ENCODE results near the gene BRAT1.

BRAT1 gene

DNA sequence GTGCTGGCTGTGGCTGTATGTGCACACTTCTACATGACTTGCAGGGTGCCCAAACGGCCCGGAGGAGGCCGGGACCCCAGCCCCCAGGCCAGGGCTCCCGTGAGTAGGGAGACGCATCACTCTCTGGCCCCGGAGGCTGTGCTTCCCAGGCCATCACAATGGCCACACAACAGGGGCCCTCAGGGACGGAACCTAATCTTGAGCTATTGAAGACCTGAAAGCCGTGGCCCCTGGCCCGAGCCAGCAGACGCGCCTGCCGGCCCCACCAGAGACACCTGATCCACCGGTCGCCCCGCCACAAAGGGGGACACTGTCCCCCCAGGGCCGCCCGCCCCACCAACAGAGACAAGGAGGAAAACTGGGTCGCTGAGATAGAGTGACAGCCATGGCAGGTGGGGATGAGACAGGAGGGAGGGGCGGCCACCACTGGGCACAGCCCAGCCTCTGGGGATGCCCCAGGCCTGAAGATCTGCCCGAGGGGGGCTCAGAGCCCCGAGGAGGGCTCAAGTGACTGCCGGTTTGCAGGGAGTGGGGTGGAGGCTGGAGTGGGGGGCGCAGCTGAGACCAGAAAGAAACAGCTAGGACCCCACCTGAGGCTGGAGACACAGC, 45.9 kb downstream of the BRAT1 start:
- no peak for DNase-seq

DNA sequence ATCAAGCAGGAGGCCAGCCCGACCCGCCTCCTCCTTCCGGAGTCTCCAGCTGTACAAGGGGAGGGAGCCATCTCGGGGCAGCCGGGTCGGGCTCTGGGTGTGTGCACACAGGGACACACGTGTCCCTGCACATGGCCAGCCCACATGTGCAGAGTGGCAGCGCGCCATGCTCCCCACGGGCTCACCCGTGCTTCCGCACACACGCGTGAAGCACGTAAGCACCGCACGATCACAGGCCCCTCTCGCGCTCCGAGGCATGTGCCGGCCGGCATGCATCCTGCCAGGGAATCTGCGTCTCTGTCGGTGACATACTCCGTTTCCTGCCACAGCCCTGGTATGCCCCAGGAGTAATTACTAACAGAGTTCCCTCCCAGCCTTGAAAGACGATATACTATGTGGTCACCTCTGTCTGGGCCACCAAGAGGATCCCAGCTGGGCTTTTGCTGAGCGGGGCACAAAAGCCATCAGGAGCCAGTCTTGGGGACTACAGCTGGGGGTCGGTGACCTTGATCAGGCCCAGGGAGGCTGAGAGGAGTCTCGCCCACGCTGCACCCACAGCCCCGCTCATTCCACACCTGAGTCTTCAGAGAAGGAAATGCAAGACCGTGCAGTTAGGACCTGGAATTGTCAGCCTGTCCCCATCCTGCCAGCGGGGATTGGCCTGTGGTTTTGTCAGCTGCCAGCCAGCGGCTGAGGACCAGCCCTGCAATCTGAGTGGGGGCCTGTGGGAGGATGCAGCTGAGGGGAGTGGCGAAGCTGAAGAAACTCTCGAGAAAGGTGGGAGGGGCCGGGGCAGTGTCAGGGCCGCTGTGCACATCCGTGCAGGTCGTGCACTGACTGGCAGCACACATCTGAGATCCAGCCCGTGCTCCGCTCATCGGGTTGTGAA, 46.8 kb downstream of the BRAT1 start:
- peak; percentile 85 for DNase-seq

DNA sequence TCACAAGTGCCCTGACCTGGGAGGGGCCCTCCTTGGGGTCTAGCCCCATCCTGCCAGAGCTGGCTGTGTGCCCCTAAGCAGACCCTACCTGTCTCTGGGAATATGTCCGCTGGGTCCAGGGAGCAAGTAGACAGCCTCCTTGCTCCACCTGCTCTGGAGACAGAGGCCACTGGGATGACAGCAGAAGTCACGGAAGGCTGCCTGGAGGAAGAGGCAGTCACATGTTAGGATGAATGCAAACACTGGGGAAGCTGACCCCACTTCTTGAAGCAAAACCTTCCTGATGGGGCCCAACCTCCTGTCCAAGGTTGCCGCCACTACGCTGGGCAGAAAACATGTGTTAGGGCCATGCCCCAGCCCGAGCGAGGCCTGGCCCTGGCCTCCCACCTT, 47.4 kb downstream of the BRAT1 start:
- no peak for DNase-seq

DNA sequence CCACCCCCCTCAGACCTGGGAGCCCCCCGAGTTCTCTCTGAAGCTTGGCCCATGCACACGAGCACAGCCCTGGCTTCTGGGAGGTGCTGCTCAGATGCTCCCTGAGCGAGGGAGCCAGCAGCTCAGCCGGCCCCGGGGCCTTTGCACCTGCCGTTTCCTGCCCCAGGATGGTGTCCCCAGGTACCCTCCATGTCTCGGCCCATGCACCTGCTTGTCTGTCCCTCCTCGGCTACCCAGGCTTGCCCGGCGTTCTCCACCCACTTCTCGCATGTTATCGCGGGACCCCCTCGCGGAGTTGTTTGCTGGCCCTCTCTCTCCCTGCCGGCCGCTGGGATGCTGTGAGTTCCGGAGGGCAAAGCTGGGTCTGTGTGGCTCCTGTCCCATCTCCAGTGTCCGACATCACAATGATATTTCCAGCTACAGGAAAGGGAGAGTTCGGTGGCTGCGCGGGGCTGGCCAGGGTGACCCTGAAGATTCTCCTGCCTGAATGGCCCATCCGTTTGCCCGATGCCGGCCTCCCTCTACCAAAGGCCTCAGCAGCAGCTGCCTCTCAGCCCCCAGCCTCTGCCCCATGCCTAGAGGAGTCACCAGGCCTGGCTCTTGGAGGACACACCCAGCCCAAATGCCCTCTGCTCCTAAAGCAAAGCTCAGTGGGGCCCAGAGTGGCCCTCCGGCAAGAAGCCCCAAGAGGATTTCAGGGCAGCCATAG, 48.0 kb downstream of the BRAT1 start:
- DNase-seq, result no peak

DNA sequence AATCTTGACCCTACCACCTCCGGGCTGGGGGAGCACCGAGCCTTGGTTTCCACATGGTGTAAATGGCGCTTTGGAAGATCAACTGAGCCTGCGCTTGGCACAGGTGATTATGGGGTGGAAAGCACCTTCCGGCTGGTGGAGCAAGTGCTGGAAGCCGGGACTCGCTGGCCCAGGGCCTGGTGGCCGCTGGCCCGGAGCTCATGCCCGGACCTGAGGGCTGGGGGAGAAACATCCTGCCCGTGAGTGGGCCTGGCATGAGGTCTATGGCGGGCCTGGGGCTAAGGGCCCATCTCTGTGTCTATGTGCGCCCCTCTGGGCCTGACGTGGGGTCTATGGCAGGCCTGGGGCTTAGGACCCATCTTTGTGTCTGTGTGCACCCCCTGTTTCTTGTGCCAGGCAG, 49.9 kb downstream of the BRAT1 start:
- DNase-seq, result no peak

DNA sequence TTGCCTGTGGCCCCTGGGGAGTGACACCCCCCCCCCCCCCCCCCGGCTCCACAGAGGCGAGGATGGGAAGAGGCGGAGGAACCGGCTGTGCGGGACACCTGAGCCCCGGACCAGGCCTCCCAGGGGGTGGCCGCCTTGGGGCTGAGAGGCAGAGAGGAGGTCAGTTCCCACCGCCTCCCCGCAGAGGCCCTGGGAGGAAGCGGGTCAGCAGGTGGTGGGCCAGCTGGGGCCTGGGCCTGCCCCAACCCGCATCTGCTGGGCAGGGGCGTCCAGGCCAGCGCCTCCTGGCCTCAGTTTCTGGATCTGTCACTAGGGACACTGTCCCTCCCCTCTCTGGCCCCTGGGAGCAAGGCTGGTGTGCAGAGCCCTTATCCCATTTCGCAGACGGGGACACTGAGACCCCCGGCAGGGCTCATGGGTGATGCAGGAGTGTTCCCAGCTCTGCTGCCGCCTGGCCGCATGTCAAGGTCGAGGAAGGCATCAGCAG, 50.4 kb downstream of the BRAT1 start:
- no peak for DNase-seq

DNA sequence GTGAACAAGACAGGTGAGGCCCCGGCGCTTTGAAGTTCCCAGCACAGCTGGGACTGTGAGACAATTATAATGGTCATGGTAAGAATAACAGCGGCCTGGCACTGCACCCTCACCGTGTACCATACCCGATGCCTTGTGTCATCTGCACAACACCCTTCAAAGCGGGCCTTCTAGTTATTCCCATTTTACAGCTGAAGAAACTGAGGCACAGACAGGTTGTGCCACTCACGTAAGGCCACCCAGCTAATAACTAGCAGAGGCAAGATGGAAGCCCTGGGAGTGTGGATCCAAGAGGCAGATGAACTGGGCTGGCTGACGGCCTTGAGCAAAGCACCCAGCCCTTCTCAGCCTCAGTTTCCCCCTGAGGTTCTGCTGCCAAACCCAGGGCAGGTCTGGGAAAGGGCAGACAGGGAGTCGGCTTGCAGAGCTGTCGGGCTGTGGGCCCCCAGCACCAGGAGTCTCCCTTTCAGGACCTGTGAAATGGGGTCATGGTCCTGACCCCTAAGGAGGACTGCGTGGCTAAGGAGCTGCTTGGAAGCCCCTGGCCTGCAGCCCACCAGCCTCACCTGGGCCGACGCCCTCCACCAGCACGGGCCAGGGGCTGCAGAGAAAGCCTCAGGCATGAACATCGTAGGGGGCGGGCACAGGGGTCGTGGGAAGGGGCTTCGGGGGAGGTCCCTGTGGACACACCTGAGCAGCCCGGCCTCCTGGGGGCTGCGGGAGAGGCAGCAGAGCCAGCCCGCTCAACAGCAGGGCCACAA, 51.0 kb downstream of the BRAT1 start:
- DNase-seq, result no peak

DNA sequence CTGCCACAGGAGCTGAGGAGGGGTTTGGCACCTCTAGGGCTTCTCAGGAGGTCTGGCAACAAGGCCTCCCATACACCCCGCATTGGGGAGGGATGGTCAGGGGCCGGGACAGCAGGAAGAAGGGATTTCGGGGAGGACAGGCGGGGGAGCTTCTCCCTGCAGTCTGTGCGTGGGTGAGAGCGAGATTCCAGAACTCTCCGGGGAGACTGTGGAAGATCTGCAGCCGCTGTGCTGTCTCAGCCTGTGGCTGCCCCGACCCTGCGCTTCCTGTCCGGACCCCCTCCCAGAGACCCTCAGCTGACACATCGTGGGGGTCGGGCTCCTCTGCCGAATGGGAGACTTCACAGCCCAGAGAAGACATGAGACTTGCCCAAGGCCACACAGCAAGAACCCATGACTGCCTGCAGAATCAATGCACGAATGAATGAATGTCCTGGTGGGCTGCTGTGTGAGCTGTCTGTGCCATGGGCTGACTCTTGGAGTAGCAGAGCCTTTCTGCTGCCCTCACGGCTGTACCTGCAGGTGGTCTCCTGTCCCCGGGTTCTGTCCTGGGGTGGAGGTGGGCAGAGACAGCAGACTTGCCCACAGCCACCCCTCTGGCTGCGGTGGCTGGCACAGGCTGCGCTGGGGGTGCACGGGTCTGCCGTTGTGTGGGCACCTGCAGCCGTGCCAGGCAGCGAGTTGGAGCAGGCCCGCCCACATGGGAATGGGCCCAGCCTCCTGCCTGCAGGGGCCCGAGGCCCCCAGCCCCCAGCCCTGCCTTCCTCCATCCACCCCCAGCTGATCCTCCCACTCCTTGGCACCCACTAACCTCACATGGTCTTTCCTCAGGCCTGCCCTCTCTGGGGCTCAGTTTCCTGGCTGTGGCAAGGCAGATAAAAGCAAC, 52.0 kb downstream of the BRAT1 start:
- DNase-seq, result no peak

DNA sequence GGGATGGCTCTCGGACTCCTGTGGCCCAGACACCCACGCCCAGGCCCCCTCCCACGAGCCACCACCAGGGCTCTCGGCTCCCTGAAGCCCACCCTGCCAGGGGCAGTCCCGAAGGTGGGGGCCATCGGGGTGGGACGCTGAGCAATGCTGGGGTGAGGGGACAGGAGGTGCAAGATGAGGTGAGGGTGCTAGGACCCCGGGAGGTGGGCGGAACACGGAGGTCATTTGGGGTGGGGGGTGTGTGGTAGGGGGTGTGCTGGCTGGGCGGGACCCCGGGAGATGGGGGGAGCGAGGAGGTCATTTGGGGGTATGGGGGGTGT, 52.7 kb downstream of the BRAT1 start:
- DNase-seq, result no peak

DNA sequence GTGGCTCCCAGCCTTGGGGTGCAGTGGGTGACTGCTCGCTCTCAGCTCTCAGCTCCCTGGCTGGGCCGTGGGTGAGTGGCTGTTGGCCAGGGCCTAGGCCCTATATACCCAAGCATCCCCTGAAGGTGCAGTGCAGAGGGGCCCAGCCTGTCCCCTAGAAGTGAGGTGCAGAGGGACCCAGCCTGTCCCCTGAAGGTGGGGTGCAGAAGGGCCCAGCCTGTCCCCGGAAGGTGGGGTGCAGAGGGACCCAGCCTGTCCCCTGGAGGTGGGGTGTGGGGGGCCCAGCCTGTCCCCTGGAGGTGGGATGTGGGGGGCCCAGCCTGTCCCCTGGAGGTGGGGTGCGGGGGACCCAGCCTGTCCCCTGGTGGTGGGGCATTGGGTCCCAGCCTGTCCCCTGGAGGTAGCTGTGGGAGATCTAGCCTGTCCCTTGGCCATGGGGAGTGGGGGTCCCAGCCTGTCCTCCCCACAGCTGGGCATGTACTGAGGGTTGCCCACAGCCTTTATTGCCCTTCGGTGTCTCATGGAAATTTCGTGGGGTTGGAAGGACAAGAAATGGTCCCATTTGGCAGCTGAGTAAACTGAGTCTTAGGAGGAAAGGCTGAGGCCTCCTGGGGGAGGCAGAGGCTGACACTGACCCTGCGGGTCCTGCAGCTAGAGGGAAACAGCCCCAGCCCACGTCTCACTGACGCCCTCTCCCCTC, 53.2 kb downstream of the BRAT1 start:
- DNase-seq, result no peak

DNA sequence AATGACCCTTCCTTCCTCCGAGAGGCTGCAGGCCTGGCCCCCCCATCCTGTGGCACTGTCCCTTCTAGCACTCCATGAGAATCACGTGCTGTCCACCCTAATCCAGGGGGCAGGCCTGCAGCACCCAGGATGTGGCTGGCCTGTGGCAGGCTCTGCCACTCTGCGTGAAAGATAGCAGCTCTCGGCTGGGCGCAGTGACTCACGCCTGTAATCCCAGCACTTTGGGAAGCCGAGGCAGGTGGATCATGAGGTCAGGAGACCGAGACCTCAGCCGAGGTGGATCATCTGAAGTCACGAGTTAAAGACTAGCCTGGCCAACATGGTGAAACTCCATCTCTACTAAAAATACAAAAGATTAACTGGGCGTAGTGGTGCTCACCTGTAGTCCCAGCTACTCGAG, 54.6 kb downstream of the BRAT1 start:
- DNase-seq, result no peak

DNA sequence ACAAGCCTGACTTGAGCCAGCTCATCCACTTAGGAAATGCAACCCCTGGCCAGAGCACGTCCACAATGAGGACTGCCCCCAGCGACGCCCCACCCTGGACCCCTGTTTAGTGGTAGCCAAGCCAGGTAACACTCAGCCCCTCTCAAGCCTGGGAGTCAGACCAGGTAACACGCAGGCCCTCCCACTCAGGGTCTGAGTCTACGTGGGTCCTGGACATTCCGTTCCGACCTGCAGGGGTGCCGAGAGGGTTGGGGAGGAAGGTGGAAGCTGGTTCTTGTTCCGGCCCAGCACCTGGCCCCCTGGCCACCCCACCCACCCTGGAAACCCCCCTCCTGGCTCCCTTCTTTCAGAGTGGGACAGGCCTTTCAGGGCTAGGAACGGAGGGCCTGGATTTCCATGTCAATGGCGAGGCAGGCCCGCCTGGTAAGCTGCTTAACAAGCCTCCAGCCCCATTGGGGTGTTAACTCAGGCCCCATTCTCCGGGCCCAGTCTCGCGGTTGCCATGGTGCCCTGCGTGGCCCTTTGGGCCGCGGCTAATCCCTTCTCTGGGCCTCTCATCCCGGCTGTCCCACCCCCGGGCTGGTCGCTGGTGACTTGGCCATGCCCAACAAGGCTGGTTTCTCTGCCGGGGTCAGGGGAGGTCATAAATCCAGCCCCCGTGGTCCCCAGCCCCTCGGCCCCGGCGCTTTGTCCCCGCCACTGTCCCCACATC, 55.4 kb downstream of the BRAT1 start:
- DNase-seq, result no peak

DNA sequence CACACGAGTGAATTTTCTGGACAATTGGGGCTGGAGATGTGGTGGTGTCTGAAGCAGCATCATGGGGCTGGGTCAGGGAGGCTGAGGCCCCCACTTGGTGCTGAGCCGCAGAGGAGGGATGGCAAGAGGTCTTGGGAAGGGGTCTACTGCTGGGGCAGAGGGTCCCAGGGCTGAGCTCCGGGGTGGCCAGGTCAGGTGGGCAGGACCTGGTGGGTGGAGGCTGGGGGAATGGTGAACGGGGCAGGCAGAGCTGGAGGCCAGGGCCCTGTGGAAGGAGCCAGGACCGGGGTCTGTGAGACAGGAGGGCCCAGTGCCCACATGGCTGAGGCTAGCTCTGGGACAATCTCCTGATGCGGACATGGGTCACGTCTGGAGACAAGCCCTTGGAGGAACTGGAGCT, 56.1 kb downstream of the BRAT1 start:
- no peak for DNase-seq

DNA sequence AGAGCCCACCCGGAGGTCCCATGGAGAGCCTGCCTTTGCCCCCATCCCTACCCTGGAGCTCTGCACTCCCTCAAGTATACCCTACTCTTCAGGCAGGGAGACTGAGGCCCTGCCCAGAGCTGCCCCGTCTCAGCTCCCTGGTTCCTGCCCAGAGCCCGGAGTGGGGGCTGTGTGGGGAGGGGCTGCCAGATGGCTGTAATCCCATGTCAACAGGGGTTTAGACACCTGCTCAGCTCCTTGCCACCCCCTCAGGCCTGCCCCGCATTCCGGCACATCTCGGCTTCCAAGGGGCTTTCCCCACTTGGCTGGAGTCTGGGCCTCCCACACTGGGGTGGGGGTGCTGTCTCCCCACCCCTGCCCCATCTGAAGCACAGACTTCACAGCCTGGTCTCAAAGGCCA, 56.6 kb downstream of the BRAT1 start:
- DNase-seq, result no peak

DNA sequence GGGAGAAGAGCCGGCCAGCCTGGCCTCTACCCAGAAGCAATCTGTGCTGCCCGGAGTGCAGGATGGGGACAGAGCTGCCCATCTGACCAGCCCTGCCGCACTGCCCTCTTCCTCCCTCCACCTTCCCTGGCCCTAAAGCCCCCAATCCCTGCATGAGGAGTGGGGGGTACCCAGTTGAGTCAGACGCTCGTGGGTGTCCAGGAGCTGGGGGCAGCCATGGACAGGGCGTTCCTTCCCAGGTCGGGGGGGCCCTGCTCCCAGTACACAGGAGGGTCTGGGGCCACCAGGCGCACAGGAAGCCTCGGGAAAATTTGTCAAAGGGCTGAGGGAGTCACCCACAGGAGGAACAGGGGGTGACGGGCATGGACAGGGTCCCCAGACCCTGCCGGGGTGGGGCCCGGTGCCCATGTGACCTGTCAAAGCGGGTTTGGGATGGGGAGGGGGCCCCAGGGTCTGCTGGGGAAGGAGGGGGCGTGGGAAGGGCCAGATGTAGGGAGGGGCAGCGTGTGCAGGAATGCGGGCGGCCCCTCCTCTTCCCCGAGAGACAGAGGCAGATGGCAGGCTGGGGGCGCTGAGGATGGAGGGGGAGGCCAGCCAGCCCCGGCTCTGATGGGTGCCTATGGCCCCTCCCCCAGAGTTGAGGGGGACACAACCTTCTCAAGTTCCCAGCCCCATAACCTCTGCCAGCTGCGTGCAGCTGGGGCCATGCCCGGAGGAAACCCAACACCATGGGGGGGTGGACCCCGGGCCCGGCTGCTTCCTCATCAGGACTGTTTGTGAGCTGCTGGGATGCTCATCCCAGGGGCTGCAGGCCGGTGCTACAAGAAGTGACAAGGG, 57.6 kb downstream of the BRAT1 start:
- no peak for DNase-seq

DNA sequence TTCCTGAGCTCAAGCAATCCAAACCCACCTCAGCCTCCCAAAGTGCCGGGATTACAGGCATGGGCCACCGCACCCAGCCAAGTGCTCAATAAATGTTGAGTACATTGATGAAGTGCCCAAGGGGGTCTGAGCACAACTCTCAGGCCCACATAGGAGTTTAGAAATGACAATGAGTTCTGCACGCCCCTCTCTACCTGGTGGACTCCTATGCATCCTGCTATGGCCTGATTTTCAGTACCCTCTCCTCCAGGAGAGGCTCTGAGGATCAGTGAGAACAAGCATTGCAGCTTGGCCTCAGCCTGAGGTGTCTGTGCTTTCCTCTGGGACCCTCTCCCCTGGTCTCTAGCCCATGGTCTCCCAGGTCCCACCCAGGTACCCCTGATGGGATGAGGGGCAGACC, 58.3 kb downstream of the BRAT1 start:
- DNase-seq, result no peak

DNA sequence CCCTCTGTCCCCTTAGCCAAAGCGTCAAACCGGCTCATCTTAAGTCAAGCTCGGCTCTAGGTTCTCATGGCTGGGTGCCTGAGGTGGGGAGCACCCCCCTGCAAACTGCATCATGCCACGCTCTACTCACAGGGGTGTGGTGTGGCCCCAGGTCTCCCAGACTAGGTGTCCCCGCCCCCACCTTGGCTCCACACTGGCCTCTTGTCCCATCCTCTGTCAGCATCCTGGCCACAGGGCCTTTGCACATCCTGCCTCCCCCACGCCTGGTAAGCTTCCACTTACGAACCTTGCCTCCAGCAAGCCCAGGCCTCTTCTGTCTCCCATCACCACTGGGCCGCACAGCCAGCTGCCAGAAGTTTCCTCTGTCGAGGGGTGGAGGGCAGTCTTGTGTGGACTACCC, 58.9 kb downstream of the BRAT1 start:
- no peak for DNase-seq

DNA sequence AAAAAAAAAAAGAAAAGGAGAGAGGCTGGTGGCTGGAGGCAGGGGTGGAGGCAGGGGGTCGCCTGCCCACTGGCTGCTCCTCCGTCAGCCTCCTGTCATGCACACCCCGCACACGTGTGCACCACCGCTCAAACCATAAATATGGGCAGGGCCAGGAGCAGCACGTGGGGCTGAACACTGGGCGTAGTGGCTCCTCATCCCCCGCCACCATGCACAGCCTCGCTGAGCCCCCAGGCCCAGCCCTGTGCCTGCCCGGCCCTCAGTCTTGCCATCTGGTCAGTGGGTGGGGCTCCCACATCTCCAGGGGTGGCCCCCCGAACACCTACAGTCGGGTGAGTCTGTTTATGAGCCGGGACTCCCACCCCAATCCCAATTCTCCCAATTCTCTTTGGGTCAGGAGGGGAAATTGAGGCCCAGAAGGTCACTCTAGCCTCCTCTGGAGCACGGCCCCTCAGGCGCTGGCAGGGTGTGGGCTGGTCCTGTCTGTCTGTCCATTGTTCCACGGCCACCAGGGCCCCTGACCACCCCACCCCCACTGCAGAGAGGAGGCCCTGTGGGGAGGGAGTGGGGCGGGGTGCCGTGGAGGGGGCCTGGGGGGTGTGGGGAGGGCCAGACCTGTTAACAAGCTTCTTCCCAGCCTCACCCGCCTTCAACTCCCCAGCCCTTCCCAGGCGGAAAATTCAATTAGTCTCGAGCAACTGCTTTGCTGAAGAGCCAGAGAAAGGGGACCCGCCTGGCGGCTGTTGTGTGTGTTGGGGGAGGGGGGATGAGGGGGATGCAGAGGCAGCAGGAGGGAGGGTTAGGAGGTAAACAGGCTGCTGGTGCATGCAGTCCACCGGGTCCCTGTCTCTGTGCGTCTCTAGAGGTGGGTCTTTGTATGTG, 59.7 kb downstream of the BRAT1 start:
- no peak for DNase-seq
